Neural cell (in vitro differentiated cells): Measurements from ENCODE around the gene GLT8D1.

Experiments
- CTCF ChIP-seq: fragments of 450-650 bp; IDR thresholded peaks from 2 replicates; pipeline ENCODE4 v1.5.1; 2014; ENCODE audit warnings: antibody characterized with exemption, mild to moderate bottlenecking, moderate library complexity; ENCODE audit not compliant: poor library complexity, severe bottlenecking
- SMC3 ChIP-seq: fragments of 450-650 bp; conservative IDR thresholded peaks from 2 replicates; pipeline ENCODE4 v1.6.1; 2014; ENCODE audit warnings: antibody characterized with exemption, mild to moderate bottlenecking, moderate library complexity; ENCODE audit not compliant: poor library complexity
- TAF1 ChIP-seq: IDR thresholded peaks from 2 replicates; pipeline ENCODE4 v1.6.1; 2012; ENCODE audit warnings: low read depth

- TF ChIP-seq SMC3 (no peak), CTCF (no peak), TAF1 (no peak)
Observed at GRCh38 chr3:52663098-52663497, 42.5 kb downstream of the GLT8D1 start.
